ENCODE measurements around the gene TMEM238.

TMEM238 gene

DNA sequence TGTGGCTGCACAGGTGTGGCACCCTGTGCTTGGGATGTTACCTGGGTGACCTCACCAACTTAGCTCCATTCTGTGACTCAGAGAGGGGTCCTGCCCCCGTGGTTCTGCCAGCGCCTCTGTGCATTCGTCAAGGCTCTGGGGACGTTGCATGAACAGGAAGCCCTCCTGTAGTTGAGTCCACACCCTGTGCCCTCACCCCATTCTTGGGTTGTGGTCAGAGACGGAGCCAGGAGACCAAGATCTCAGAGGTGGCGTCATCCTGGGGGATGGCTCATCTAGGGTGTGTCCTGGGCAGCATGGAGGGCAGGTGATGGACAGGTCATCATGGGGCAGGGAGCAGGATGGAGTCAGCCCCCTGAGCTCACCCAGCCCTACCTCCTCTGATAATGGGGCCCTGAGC is 32.1 kb downstream of the TMEM238 start:
- H3K4me3 ChIP-seq (replicated peaks; ENCODE audit: low read depth, low read length): no peak overlapping the region
- no peak for DNase-seq (ENCODE audit: extremely low read depth, insufficient read length)
- peaks cover 2% of the 10 kb centered on the region; the same call in 1 of the 2 replicates for H3K36me3 ChIP-seq (ENCODE audit: control insufficient read depth, insufficient read depth, low read length)
- TF ChIP-seq, protein P1, sequence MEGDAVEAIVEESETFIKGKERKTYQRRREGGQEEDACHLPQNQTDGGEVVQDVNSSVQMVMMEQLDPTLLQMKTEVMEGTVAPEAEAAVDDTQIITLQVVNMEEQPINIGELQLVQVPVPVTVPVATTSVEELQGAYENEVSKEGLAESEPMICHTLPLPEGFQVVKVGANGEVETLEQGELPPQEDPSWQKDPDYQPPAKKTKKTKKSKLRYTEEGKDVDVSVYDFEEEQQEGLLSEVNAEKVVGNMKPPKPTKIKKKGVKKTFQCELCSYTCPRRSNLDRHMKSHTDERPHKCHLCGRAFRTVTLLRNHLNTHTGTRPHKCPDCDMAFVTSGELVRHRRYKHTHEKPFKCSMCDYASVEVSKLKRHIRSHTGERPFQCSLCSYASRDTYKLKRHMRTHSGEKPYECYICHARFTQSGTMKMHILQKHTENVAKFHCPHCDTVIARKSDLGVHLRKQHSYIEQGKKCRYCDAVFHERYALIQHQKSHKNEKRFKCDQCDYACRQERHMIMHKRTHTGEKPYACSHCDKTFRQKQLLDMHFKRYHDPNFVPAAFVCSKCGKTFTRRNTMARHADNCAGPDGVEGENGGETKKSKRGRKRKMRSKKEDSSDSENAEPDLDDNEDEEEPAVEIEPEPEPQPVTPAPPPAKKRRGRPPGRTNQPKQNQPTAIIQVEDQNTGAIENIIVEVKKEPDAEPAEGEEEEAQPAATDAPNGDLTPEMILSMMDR (IDR thresholded peaks at IDR 0.05; ENCODE audit: insufficient read depth, low read length, poor library complexity, severe bottlenecking): no peak
- H3K27me3 ChIP-seq (replicated peaks; ENCODE audit: control insufficient read depth, insufficient read depth, low read length): peaks cover 2% of the 10 kb centered on the region

DNA sequence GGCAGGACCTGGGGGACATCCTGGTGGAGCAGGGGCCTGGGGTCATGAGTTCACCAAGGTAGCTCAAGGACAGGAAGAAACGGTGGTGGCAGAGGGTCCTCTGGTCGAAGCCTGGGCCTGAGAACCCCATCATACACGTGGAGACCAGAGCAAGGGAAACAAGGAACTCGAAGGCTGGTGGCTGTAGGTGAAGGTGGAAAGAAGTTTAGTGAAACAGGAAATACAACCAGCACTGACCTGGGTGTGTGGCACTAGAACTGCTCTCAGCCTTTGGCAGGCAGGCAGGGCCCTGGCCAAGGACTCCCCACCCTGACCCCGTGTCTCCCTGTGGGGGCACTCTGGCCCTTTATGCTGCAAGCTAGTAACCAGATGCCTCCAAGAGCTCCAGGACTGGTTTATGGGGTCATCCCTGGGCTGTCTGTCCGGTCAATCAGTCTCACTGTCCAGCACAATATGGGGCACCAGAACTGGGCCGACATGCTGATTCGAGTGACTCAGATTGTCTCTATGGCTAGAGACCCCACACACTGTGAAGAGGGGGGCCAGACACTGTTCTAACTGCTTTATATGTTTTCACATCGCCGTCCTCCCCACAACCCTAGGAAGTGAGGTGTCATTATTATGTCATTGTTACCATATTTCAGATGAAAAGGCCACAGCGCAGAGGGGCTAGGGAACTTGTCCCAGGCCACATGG is 33.3 kb downstream of the TMEM238 start:
- TF ChIP-seq, protein P1 (IDR thresholded peaks at IDR 0.05; ENCODE audit: insufficient read depth, low read length, poor library complexity, severe bottlenecking): no peak

DNA sequence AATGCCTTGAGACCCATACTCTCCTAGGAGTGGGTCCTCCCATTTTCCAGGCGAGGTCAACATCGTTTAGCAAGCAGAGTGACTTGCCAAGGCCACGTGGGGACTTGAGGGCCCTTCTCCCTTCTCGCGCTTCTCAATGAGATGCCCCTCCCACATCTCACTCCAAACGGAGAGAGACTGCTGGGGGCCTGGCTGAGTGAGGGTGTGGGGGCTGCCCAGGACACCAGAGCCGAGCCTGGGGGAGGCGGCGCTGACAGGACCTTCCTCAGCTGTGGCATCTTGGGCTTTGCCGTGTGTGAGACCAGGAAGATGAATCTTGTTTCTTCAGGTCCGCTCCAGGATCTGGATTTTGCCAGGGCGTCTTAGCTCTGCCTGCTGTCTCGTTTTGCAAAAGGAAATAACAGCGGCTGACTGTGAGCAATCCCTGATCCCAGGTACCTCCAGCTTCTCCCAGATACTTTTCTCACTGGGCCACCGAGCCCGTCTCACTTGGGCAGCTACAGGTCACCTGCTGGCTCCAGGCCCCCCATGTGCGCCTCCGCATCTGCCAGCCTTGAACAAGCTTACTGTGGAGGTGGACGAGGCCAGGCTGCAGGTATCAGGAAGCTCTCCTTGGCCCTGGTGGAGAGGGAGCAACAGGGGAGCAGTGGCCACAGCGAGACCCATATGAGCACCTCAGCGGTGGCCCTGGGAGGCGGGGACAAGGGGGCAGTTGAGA is 35.6 kb downstream of the TMEM238 start:
- Histone ChIP-seq H3K36me3 (ENCODE audit: control insufficient read depth, insufficient read depth, low read length) (peaks cover 2% of the 10 kb centered on the region), H3K4me3 (replicated peaks; ENCODE audit: low read depth, low read length) (no peak overlapping the region), H3K27me3 (replicated peaks; ENCODE audit: control insufficient read depth, insufficient read depth, low read length) (peaks cover 2% of the 10 kb centered on the region)
- TF ChIP-seq, protein P1 (IDR thresholded peaks at IDR 0.05; ENCODE audit: insufficient read depth, low read length, poor library complexity, severe bottlenecking): no peak
- no peak for DNase-seq (ENCODE audit: extremely low read depth, insufficient read length)

More for the DNA sequence above, 33.3 kb downstream of the TMEM238 start:
- Histone ChIP-seq H3K36me3 (ENCODE audit: control insufficient read depth, insufficient read depth, low read length) (peaks cover 2% of the 10 kb centered on the region; the same call in 1 of the 2 replicates), H3K4me3 (replicated peaks; ENCODE audit: low read depth, low read length) (no peak overlapping the region), H3K27me3 (replicated peaks; ENCODE audit: control insufficient read depth, insufficient read depth, low read length) (peaks cover 2% of the 10 kb centered on the region)
- DNase-seq (ENCODE audit: extremely low read depth, insufficient read length): no peak

DNA sequence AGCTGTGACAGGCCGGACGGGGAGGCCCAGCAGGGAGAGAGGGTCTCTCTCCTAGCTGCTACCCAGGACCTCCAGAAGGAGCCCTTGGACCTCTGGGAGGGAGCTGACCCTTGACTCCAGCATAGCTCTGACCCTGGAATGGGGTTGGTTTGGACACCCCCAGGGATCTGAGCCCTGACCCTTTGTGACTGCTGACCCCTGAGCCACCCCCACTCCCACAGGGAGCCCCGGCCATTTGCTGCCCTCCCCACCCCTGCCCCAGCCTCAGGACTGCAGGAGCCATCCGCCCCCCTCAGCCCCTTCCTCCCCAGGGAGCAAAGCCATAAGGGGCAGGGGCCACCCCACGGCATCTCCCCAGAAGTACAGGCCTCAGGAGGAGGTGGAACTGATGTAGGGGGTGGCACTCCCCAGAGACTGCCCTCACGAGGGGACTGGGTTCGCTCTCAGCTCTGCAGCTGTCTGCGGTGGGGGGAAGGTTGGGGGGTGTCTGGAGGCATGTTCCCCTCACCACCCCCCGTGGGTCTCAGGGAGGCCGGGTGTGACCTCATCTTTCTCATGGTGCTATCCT is 36.6 kb downstream of the TMEM238 start:
- no peak overlapping the region for H3K4me3 ChIP-seq (replicated peaks; ENCODE audit: low read depth, low read length)
- DNase-seq (ENCODE audit: extremely low read depth, insufficient read length): no peak
- no peaks in the 10 kb centered on the region; the same call in 1 of the 2 replicates for H3K27me3 ChIP-seq (replicated peaks; ENCODE audit: control insufficient read depth, insufficient read depth, low read length)
- H3K36me3 ChIP-seq (ENCODE audit: control insufficient read depth, insufficient read depth, low read length): peaks cover 2% of the 10 kb centered on the region
- TF ChIP-seq, protein P1 (IDR thresholded peaks at IDR 0.05; ENCODE audit: insufficient read depth, low read length, poor library complexity, severe bottlenecking): no peak

DNA sequence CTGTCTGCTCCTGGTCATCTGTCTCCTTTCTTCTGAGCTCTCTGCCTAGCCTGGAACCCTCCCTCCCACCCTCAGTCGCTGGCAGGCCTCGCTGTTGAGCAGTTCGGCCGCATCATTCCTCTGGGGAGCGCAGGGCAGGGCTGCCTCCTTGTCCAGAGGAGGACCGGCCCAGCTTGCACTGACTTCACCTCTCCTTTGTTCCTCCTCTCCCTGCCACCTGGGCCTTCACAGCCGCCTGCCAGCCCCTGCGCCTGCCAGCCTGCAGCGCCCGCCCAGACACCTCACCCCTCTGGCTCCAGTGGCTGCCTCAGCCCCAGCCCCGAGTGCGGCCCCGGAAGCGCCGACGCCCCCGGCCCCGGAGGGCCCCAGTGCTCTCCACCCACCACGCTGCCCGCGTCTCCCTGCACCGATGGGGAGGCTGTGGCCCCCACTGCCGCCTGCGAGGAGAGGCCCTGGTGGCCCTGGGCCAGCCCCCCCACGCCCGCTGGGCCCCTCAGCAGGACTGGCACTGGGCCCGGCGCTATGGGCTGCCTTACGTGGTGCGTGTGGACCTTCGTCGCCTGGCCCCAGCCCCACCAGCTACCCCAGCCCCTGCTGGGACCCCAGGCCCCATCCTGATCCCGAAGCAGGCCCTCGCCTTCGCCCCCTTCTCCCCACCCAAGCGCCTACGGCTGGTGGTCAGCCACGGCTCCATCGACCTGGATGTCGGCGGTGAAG is 37.2 kb downstream of the TMEM238 start:
- TF ChIP-seq, protein P1 (IDR thresholded peaks at IDR 0.05; ENCODE audit: insufficient read depth, low read length, poor library complexity, severe bottlenecking): no peak
- no peaks in the 10 kb centered on the region for H3K27me3 ChIP-seq (replicated peaks; ENCODE audit: control insufficient read depth, insufficient read depth, low read length)
- H3K36me3 ChIP-seq (ENCODE audit: control insufficient read depth, insufficient read depth, low read length): peaks cover 2% of the 10 kb centered on the region
- no peak overlapping the region for H3K4me3 ChIP-seq (replicated peaks; ENCODE audit: low read depth, low read length)
- DNase-seq (ENCODE audit: extremely low read depth, insufficient read length): no peak

Data from GM06990 (cell line).